CD4-positive, alpha-beta T cell (primary cell): ENCODE results near the gene SOWAHD. TPM values are rescaled to one million over a fixed set of nuclear protein-coding genes. Genes with fewer than 3 reads are reported as not detected.

Source experiments
- ATAC-seq: fragments of 200-7000 bp; cut with Tn5 transposase; one replicate; pipeline ENCODE4 v1.10.0; 2022; ENCODE audit warnings: mild to moderate bottlenecking; ENCODE audit not compliant: poor library complexity
- CTCF ChIA-PET: fragments of 350-600 bp; sonication (Branson Sonifier 250); formaldehyde crosslinking; loops from one replicate; lab custom pipeline; 2021; ENCODE audit warnings: antibody characterized with exemption, inconsistent platforms; lab: Charles Lee
- POLR2A ChIA-PET: fragments of 350-600 bp; sonication (Branson Sonifier 250); formaldehyde crosslinking; loops from one replicate; lab custom pipeline; 2021; ENCODE audit warnings: antibody characterized with exemption, inconsistent platforms; lab: Charles Lee
- DNase-seq, 14 experiments: peaks; one replicate each; pipeline ENCODE4 v3.0.0-alpha.2; 2013 to 2020; ENCODE audit warnings: mixed read lengths in 2 of 14
- H3K27ac ChIP-seq, 2 donors: one replicate each; pipeline versions ENCODE4 v1.5.1 to v1.7.0; 2013; ENCODE audit warnings: low read length in 2 of 2, low read depth in 1 of 2, mild to moderate bottlenecking in 1 of 2
- H3K27me3 ChIP-seq, 2 experiments: 1 replicate in 1 of 2; 2 replicates in 1 of 2; pipeline versions ENCODE4 v1.6.1 to v1.7.0; 2013; ENCODE audit warnings: low read length in 2 of 2, control low read depth in 1 of 2, mild to moderate bottlenecking in 1 of 2, moderate library complexity in 1 of 2; ENCODE audit not compliant: insufficient read depth in 2 of 2, control insufficient read depth in 1 of 2
- H3K36me3 ChIP-seq: one replicate; pipeline ENCODE4 v1.6.1; 2013; ENCODE audit warnings: low read length, control low read depth; ENCODE audit not compliant: insufficient read depth
- H3K4me1 ChIP-seq: one replicate; pipeline ENCODE4 v1.6.1; 2013; ENCODE audit warnings: low read length, control low read depth; ENCODE audit not compliant: insufficient read depth
- H3K4me3 ChIP-seq: one replicate; pipeline ENCODE4 v1.5.1; 2013; ENCODE audit warnings: mild to moderate bottlenecking, low read length, moderate library complexity
- H3K9me3 ChIP-seq, 2 experiments: 1 replicate in 1 of 2; 2 replicates in 1 of 2; pipeline versions ENCODE4 v1.6.1 to v1.7.0; 2013; ENCODE audit warnings: low read length in 2 of 2, mild to moderate bottlenecking in 2 of 2, control low read depth in 1 of 2, moderate library complexity in 1 of 2; ENCODE audit not compliant: control insufficient read depth in 1 of 2, insufficient read depth in 1 of 2
- H3K27ac Mint-ChIP-seq: one replicate; pipeline ENCODE4 v1.8.0; 2020; ENCODE audit warnings: mixed read lengths
- H3K27me3 Mint-ChIP-seq: one replicate; pipeline ENCODE4 v1.8.0; 2021; ENCODE audit warnings: mixed read lengths
- H3K36me3 Mint-ChIP-seq: one replicate; pipeline ENCODE4 v1.8.0; 2021; ENCODE audit warnings: low read depth, mixed read lengths
- H3K4me1 Mint-ChIP-seq: one replicate; pipeline ENCODE4 v1.8.0; 2021; ENCODE audit warnings: low read depth, mixed read lengths
- H3K4me3 Mint-ChIP-seq: one replicate; pipeline ENCODE4 v1.8.0; 2020; ENCODE audit warnings: mild to moderate bottlenecking, mixed read lengths
- H3K9me3 Mint-ChIP-seq: one replicate; pipeline ENCODE4 v1.8.0; 2020; ENCODE audit warnings: mixed read lengths
- intact Hi-C, 2 experiments: fragments of 100-400 bp; cut with DNase I in 1 of 2; cut with micrococcal nuclease in 1 of 2; formaldehyde crosslinking; loops; one replicate each; pipeline versions ENCODE4 v1.15.1 to v1.9.0; 2023 to 2025; cut with DNase I, micrococcal nuclease
- total RNA-seq, 174 experiments: library from RNA in 2 of 174; stranded (reverse) in 2 of 174; gene quantifications; one replicate each; pipeline ENCODE4 v1.2.3 and lab custom pipeline; 2021 to 2026
- TF ChIP-seq, protein P1 (sequence below): fragments of 200-600 bp; IDR thresholded peaks from one replicate; pipeline ENCODE4 v1.8.0; 2022; ENCODE audit warnings: antibody characterized with exemption, mild to moderate bottlenecking

SOWAHD gene
- total RNA-seq, 2 experiments from 2014 or later: 0.25 to 0.44 TPM

DNA sequence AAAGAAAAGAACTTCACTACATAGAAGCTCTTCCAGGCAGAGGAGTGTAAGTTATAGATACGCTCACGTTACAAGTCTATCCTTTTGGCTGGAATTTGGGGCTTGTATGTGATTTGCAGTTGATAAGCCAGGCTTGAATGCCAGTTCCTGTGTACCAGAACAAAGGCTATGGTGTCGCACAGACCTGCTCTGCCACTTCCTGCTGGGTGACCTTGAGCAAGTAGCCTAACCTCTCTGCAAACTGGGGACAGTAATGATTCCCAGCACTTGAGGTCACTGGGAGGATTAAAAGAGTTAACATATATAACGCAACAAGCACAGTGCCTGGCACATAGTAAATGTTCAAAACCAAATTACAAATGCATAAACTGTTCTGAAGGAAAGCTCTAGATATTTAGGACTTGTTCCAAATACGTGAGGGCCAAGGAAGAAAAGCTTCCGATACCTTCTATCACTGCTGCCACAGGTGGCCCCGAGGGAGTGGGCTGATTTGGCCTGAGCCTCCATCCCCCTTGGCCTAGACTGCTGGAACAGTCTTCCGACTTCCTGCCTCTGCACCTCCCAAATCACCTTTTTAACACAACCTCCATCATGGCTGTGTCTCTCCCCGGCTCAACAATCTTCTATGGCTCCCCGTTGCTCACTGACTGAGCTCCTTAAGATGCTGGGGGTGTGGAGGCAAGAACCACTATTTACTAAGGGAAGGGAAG, 1.3 kb upstream of the SOWAHD start:
- H3K27me3 Mint-ChIP-seq: no peaks in the 10 kb centered on the region
- no peaks in the 10 kb centered on the region for H3K36me3 Mint-ChIP-seq
- POLR2A ChIA-PET: interaction anchor here (0.9 to 7.9 kb wide), 10 partner anchors 28 to 288 kb away, joined by 3 to 90 read pairs (median 5); partner anchors contain the start of genes NKRF, RPL39, SEPTIN6 and SLC25A5
- Histone ChIP-seq H3K36me3 (no peaks in the 10 kb centered on the region), H3K4me3 (no peak overlapping the region), H3K9me3 (no peaks in the 10 kb centered on the region), H3K4me1 (peaks cover 66% of the 10 kb centered on the region), H3K27ac (peak overlapping the region; percentile 76 to 78), H3K27me3 (no peaks in the 10 kb centered on the region)
- H3K27ac Mint-ChIP-seq: peak overlapping the region; percentile 97
- peaks cover 50% of the 10 kb centered on the region for H3K4me1 Mint-ChIP-seq
- peak overlapping the region; percentile 92 for H3K4me3 Mint-ChIP-seq
- DNase-seq (peak in 4 of 14 experiments; percentile 26 to 53 (median 28)), ATAC-seq (no peak)
- intact Hi-C loops: loop anchor here in 1 of 2 experiments (2.0 to 10.0 kb wide), 2 partner anchors 64 to 152 kb away; partner anchors contain the start of genes NKRF and SEPTIN6
- TF ChIP-seq, protein P1, sequence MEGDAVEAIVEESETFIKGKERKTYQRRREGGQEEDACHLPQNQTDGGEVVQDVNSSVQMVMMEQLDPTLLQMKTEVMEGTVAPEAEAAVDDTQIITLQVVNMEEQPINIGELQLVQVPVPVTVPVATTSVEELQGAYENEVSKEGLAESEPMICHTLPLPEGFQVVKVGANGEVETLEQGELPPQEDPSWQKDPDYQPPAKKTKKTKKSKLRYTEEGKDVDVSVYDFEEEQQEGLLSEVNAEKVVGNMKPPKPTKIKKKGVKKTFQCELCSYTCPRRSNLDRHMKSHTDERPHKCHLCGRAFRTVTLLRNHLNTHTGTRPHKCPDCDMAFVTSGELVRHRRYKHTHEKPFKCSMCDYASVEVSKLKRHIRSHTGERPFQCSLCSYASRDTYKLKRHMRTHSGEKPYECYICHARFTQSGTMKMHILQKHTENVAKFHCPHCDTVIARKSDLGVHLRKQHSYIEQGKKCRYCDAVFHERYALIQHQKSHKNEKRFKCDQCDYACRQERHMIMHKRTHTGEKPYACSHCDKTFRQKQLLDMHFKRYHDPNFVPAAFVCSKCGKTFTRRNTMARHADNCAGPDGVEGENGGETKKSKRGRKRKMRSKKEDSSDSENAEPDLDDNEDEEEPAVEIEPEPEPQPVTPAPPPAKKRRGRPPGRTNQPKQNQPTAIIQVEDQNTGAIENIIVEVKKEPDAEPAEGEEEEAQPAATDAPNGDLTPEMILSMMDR: no peak
- no peaks in the 10 kb centered on the region for H3K9me3 Mint-ChIP-seq
- CTCF ChIA-PET: interaction anchor here (0.9 to 1.9 kb wide), 6 partner anchors 27 to 165 kb away, joined by 3 to 6 read pairs (median 3); no protein-coding TSS in a partner anchor

DNA sequence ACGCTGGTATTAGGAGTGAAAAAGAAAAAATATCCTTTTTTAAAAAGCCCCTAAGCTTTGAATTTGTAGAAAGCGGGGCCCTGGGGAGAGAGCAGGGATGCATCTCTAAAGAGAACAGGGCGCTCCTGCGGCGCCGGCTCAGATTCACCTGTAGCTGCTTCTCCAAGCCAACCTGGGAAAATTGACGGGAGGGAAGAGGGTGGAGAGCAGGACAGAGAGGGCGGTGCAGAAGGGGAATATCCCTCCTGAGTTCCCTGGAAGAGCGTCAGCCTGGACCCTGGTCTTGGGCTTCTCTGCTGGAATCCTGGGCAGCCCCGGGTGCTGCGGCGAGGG, 776 bp upstream of the SOWAHD start:
- peak overlapping the region; percentile 60 for H3K4me3 ChIP-seq
- peak overlapping the region; percentile 97 for H3K27ac Mint-ChIP-seq
- H3K4me3 Mint-ChIP-seq: peak overlapping the region; percentile 92
- no peaks in the 10 kb centered on the region for H3K36me3 ChIP-seq
- DNase-seq: no peak
- ChIA-PET POLR2A (interaction anchor here (0.8 to 7.9 kb wide), 13 partner anchors 11 to 289 kb away, joined by 3 to 90 read pairs (median 4); partner anchors contain the start of genes RPL39, SEPTIN6 and SLC25A5), CTCF (interaction anchor here (0.9 to 1.9 kb wide), 5 partner anchors 27 to 166 kb away, joined by 3 to 6 read pairs (median 3); no protein-coding TSS in a partner anchor)
- peaks cover 66% of the 10 kb centered on the region for H3K4me1 ChIP-seq
- H3K27me3 ChIP-seq: no peaks in the 10 kb centered on the region
- intact Hi-C loops: loop anchor here in 1 of 2 experiments (2.0 to 10.0 kb wide), 2 partner anchors 65 to 153 kb away; partner anchors contain the start of genes NKRF and SEPTIN6
- no peaks in the 10 kb centered on the region for H3K9me3 Mint-ChIP-seq
- H3K27ac ChIP-seq: peak overlapping the region; percentile 76 to 78
- TF ChIP-seq, protein P1: no peak
- no peak for ATAC-seq
- no peaks in the 10 kb centered on the region for H3K36me3 Mint-ChIP-seq
- H3K27me3 Mint-ChIP-seq: no peaks in the 10 kb centered on the region
- peaks cover 51% of the 10 kb centered on the region for H3K4me1 Mint-ChIP-seq
- no peaks in the 10 kb centered on the region for H3K9me3 ChIP-seq

DNA sequence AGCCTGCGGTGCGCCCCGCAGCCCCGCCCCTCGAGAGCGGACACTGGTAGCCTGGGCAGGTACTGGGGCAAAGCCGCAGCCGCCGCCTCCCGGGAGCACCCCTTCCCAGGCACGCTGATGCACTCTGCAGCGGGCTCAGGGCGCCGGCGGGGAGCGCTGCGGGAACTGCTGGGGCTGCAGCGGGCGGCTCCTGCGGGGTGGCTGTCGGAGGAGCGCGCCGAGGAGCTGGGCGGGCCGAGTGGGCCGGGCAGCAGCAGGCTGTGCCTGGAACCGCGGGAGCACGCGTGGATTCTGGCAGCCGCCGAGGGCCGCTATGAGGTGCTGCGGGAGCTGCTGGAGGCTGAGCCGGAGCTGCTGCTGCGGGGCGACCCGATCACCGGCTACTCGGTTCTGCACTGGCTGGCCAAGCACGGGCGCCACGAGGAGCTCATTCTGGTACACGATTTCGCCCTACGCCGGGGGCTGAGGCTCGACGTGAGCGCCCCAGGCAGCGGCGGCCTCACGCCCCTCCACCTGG, 401 bp downstream of the SOWAHD start:
- H3K4me1 ChIP-seq: peaks cover 62% of the 10 kb centered on the region
- H3K27me3 ChIP-seq: no peaks in the 10 kb centered on the region
- H3K36me3 Mint-ChIP-seq: no peaks in the 10 kb centered on the region
- no peak overlapping the region for H3K27ac Mint-ChIP-seq
- H3K27ac ChIP-seq: peak overlapping the region in 1 of 2 donors; percentile 7
- intact Hi-C loops: loop anchor here in 1 of 2 experiments (10.0 kb wide), 1 partner anchor 154 kb away; the partner anchor contains the start of gene NKRF
- H3K4me3 Mint-ChIP-seq: peak overlapping the region; percentile 7
- POLR2A ChIA-PET: interaction anchor here (0.7 to 7.9 kb wide), 14 partner anchors 10 to 290 kb away, joined by 3 to 90 read pairs (median 4); partner anchors contain the start of genes RPL39, SEPTIN6 and SLC25A5
- H3K4me3 ChIP-seq: peak overlapping the region; percentile 60
- H3K9me3 ChIP-seq: no peaks in the 10 kb centered on the region
- no peaks in the 10 kb centered on the region for H3K9me3 Mint-ChIP-seq
- ATAC-seq (peak; percentile 42), DNase-seq (peak in 11 of 14 experiments; percentile 2 to 68 (median 37))
- H3K4me1 Mint-ChIP-seq: peaks cover 58% of the 10 kb centered on the region
- no peaks in the 10 kb centered on the region for H3K36me3 ChIP-seq
- CTCF ChIA-PET: interaction anchor here (0.9 to 1.9 kb wide), 3 partner anchors 26 to 276 kb away, joined by 3 to 6 read pairs (median 3); no protein-coding TSS in a partner anchor
- TF ChIP-seq, protein P1: no peak
- H3K27me3 Mint-ChIP-seq: no peaks in the 10 kb centered on the region
